Smooth muscle cell of the brain vasculature (primary cell): Measurements from ENCODE around the gene COL19A1.
"Not testable (repeated sequence)": the region's sequence is repeated elsewhere in the genome, so short reads cannot be mapped to it uniquely, and the experiment has no call there.

ENCODE experiments used
- DNase-seq: peaks from one replicate; pipeline ENCODE4 v3.0.0-alpha.2; 2012; ENCODE audit warnings: low read depth, low spot score

The COL19A1 gene

GRCh38 chr6:69866351-69866769 is at the start of gene COL19A1:
Gene COL19A1 (plus strand): TSS chr6:69866556. CDS start chr6:69879568, 13,012 bp downstream.
- DNase-seq, result no peak

GRCh38 chr6:69816569-69816968 is 49.8 kb upstream of the COL19A1 start:
- DNase-seq, result no peak

- DNase-seq, result no peak
Observed at GRCh38 chr6:69817358-69817757, 49.0 kb upstream of the COL19A1 start.

GRCh38 chr6:69818223-69818930 is 48.0 kb upstream of the COL19A1 start:
- no peak for DNase-seq

- DNase-seq, result no peak
Observed at GRCh38 chr6:69819138-69819537, 47.2 kb upstream of the COL19A1 start.

- DNase-seq, result no peak
Observed at GRCh38 chr6:69820018-69820417, 46.3 kb upstream of the COL19A1 start.

GRCh38 chr6:69820438-69820837 is 45.9 kb upstream of the COL19A1 start:
- no peak for DNase-seq

GRCh38 chr6:69824355-69824754 is 42.0 kb upstream of the COL19A1 start:
- DNase-seq, result not testable (repeated sequence)

GRCh38 chr6:69825904-69826303 is 40.5 kb upstream of the COL19A1 start:
- no peak for DNase-seq

- DNase-seq, result no peak
Observed at GRCh38 chr6:69827276-69827893, 39.0 kb upstream of the COL19A1 start.

GRCh38 chr6:69832558-69832957 is 33.8 kb upstream of the COL19A1 start:
- no peak for DNase-seq

- DNase-seq, result peak; percentile 36
Observed at GRCh38 chr6:69835414-69836179, 30.8 kb upstream of the COL19A1 start.

- DNase-seq, result no peak
Observed at GRCh38 chr6:69841862-69842261, 24.5 kb upstream of the COL19A1 start.

GRCh38 chr6:69843189-69843588 is 23.2 kb upstream of the COL19A1 start:
- DNase-seq, result no peak

- no peak for DNase-seq
Observed at GRCh38 chr6:69846312-69846711, 20.0 kb upstream of the COL19A1 start.

GRCh38 chr6:69846770-69847491 is 19.4 kb upstream of the COL19A1 start:
- DNase-seq, result no peak

GRCh38 chr6:69847492-69847788 is 18.9 kb upstream of the COL19A1 start:
- no peak for DNase-seq

GRCh38 chr6:69848552-69848951 is 17.8 kb upstream of the COL19A1 start:
- DNase-seq, result no peak

- no peak for DNase-seq
Observed at GRCh38 chr6:69852706-69853105, 13.7 kb upstream of the COL19A1 start.

GRCh38 chr6:69861986-69862385 is 4.4 kb upstream of the COL19A1 start:
- no peak for DNase-seq

GRCh38 chr6:69863766-69864165 is 2.6 kb upstream of the COL19A1 start:
- DNase-seq, result no peak

- DNase-seq, result no peak
Observed at GRCh38 chr6:69865126-69865525, 1.2 kb upstream of the COL19A1 start.
